ENCODE data around the gene TUBGCP3. TPM values are rescaled to one million over a fixed set of nuclear protein-coding genes. Genes with fewer than 3 reads are reported as not detected.

TUBGCP3 gene
- total and polyA plus RNA-seq, 4 donors: 6.7 to 31.0 (median 17.3) TPM

GRCh38 chr13:112466132-112467058, 121.6 kb downstream of the TUBGCP3 start:
- 91% methylated on average over 40 of the region's 40 CpGs for WGBS
- Histone ChIP-seq H3K36me3 (ENCODE audit: control insufficient read depth in 4 of 4, insufficient read depth in 3 of 4, low read depth in 1 of 4, low read length in 3 of 4) (peaks cover 0 to 4% (median 1%) of the 10 kb centered on the region in 4 donors), H3K27ac (ENCODE audit: low read depth in 1 of 2, low read length in 2 of 2) (no peak overlapping the region), H3K27me3 (ENCODE audit: control insufficient read depth in 4 of 4, insufficient read depth in 4 of 4, low read length in 3 of 4) (no peaks in the 10 kb centered on the region), H3K9me3 (ENCODE audit: control insufficient read depth in 4 of 4, low read length in 3 of 4) (no peaks in the 10 kb centered on the region), H3K4me1 (ENCODE audit: control insufficient read depth in 4 of 4, insufficient read depth in 4 of 4, low read length in 3 of 4) (no peaks in the 10 kb centered on the region), H3K4me3 (ENCODE audit: low read depth in 1 of 3, low read length in 3 of 3) (no peak overlapping the region), H3K9ac (ENCODE audit: low read depth in 1 of 2, low read length in 2 of 2) (no peak overlapping the region)
- no peak for DNase-seq (ENCODE audit: low spot score)
- no peak for TF ChIP-seq GABPA (IDR thresholded peaks at IDR 0.05 in 1 of 2, conservative IDR thresholded peaks at IDR 0.05 in 1 of 2)
- no peak for TF ChIP-seq SP1 (IDR thresholded peaks at IDR 0.05)
- no peak for TF ChIP-seq RXRA (IDR thresholded peaks at IDR 0.05)
- no peak for TF ChIP-seq JUND (IDR thresholded peaks at IDR 0.05)
- no peak for TF ChIP-seq ATF3 (IDR thresholded peaks at IDR 0.05)
- no peak for TF ChIP-seq NR2F2 (IDR thresholded peaks at IDR 0.05)
- no peak for TF ChIP-seq FOXA1 (IDR thresholded peaks at IDR 0.05)

- H3K4me3 ChIP-seq (ENCODE audit: low read depth in 1 of 3, low read length in 3 of 3): no peak overlapping the region
- H3K4me1 ChIP-seq (ENCODE audit: control insufficient read depth in 4 of 4, insufficient read depth in 4 of 4, low read length in 3 of 4): no peaks in the 10 kb centered on the region
- H3K9ac ChIP-seq (ENCODE audit: low read depth in 1 of 2, low read length in 2 of 2): no peak overlapping the region
- H3K9me3 ChIP-seq (ENCODE audit: control insufficient read depth in 4 of 4, low read length in 3 of 4): no peaks in the 10 kb centered on the region
- WGBS: 91% methylated on average over 35 of the region's 35 CpGs
- no peak for DNase-seq (ENCODE audit: low spot score)
- no peak overlapping the region for H3K27ac ChIP-seq (ENCODE audit: low read depth in 1 of 2, low read length in 2 of 2)
- TF ChIP-seq NR2F2 (IDR thresholded peaks at IDR 0.05): no peak
- no peak for TF ChIP-seq EGR1 (IDR thresholded peaks at IDR 0.05; ENCODE audit: low read depth in 2 of 2)
- no peak for TF ChIP-seq HNF4G (IDR thresholded peaks at IDR 0.05)
- no peak for TF ChIP-seq HNF4A (conservative IDR thresholded peaks at IDR 0.05)
- TF ChIP-seq YY1 (IDR thresholded peaks at IDR 0.05): no peak
- no peak for TF ChIP-seq MAX (IDR thresholded peaks at IDR 0.05)
- no peak for TF ChIP-seq RAD21 (IDR thresholded peaks at IDR 0.05)
- no peak for TF ChIP-seq CTCF (IDR thresholded peaks at IDR 0.05; ENCODE audit: low read depth, low read length, missing input control)
- TF ChIP-seq ATF3 (IDR thresholded peaks at IDR 0.05): no peak
- TF ChIP-seq FOXA1 (IDR thresholded peaks at IDR 0.05): no peak
- no peak for TF ChIP-seq SP1 (IDR thresholded peaks at IDR 0.05)
- no peaks in the 10 kb centered on the region for H3K27me3 ChIP-seq (ENCODE audit: control insufficient read depth in 4 of 4, insufficient read depth in 4 of 4, low read length in 3 of 4)
- peaks cover 0 to 4% (median 1%) of the 10 kb centered on the region in 4 donors for H3K36me3 ChIP-seq (ENCODE audit: control insufficient read depth in 4 of 4, insufficient read depth in 3 of 4, low read depth in 1 of 4, low read length in 3 of 4)
Measured at GRCh38 chr13:112465251-112466131, 122.5 kb downstream of the TUBGCP3 start.
